GM23338 (cell line): ENCODE measurements around the gene CD1E. TPM values are rescaled to one million over a fixed set of nuclear protein-coding genes. Genes with fewer than 3 reads are reported as not detected.

Experiments used
- ATAC-seq: fragments of 200-7000 bp; cut with Tn5 transposase; 3 replicates; pipeline ENCODE4 v1.9.1; 2020
- DNase-seq: peaks from one replicate; pipeline ENCODE4 v3.0.0-alpha.2; 2015; ENCODE audit warnings: low spot score
- H2AFZ ChIP-seq: fragments of 200-600 bp; sonication (generic); 2 replicates; pipeline ENCODE4 v1.8.0; 2016; ENCODE audit warnings: antibody characterized with exemption, mild to moderate bottlenecking, moderate library complexity
- H3F3A ChIP-seq: fragments of 200-600 bp; sonication (generic); replicated peaks from 2 replicates; pipeline ENCODE4 v1.8.0; 2017; ENCODE audit warnings: antibody characterized with exemption, mixed run types, low read depth
- H3K27ac ChIP-seq: fragments of 200-600 bp; sonication (generic); 2 replicates; pipeline ENCODE4 v1.6.1; 2016; ENCODE audit warnings: low read depth
- H3K27me3 ChIP-seq: fragments of 200-600 bp; sonication (generic); 2 replicates; pipeline ENCODE4 v1.8.0; 2016; ENCODE audit warnings: mild to moderate bottlenecking, mixed run types, moderate library complexity; ENCODE audit not compliant: insufficient read depth
- H3K36me3 ChIP-seq: fragments of 200-600 bp; sonication (generic); 2 replicates; pipeline ENCODE4 v1.8.0; 2016; ENCODE audit warnings: mild to moderate bottlenecking; ENCODE audit not compliant: insufficient read depth
- H3K4me1 ChIP-seq: fragments of 200-600 bp; sonication (generic); 2 replicates; pipeline ENCODE4 v1.8.0; 2016; ENCODE audit warnings: mild to moderate bottlenecking, moderate library complexity; ENCODE audit not compliant: insufficient read depth
- H3K4me2 ChIP-seq: fragments of 200-600 bp; sonication (generic); 2 replicates; pipeline ENCODE4 v1.7.1; 2017; ENCODE audit warnings: mixed run types
- H3K4me3 ChIP-seq: fragments of 200-600 bp; sonication (generic); 2 replicates; pipeline ENCODE4 v1.6.1; 2016; ENCODE audit warnings: mixed run types
- H3K79me2 ChIP-seq: fragments of 200-600 bp; sonication (generic); replicated peaks from 2 replicates; pipeline ENCODE4 v1.8.0; 2017; ENCODE audit warnings: mild to moderate bottlenecking; ENCODE audit not compliant: insufficient read depth
- H3K9me2 ChIP-seq: fragments of 200-600 bp; sonication (generic); 2 replicates; pipeline ENCODE4 v1.8.0; 2017; ENCODE audit not compliant: insufficient read depth
- H4K20me1 ChIP-seq: fragments of 200-600 bp; sonication (generic); replicated peaks from 2 replicates; pipeline ENCODE4 v1.8.0; 2017; ENCODE audit warnings: mild to moderate bottlenecking; ENCODE audit not compliant: insufficient read depth
- H3K27ac Mint-ChIP-seq: 2 replicates; pipeline ENCODE4 v1.8.0; 2020; ENCODE audit warnings: inconsistent platforms, mild to moderate bottlenecking, moderate library complexity, mixed read lengths
- H3K27me3 Mint-ChIP-seq: 3 replicates; pipeline ENCODE4 v1.8.0; 2022; ENCODE audit warnings: low read depth, mild to moderate bottlenecking, moderate library complexity, mixed read lengths, inconsistent platforms; ENCODE audit not compliant: insufficient read depth, poor library complexity
- H3K36me3 Mint-ChIP-seq: 3 replicates; pipeline ENCODE4 v1.8.0; 2021; ENCODE audit warnings: low read depth, mild to moderate bottlenecking, inconsistent platforms, moderate library complexity, mixed read lengths
- H3K4me1 Mint-ChIP-seq: 3 replicates; pipeline ENCODE4 v1.8.0; 2020; ENCODE audit warnings: mild to moderate bottlenecking, inconsistent platforms, mixed read lengths
- H3K4me3 Mint-ChIP-seq: 3 replicates; pipeline ENCODE4 v1.8.0; 2021; ENCODE audit warnings: moderate library complexity, mild to moderate bottlenecking, inconsistent platforms, mixed read lengths
- H3K9me3 Mint-ChIP-seq: 3 replicates; pipeline ENCODE4 v1.8.0; 2020; ENCODE audit warnings: moderate library complexity, mild to moderate bottlenecking, inconsistent platforms, mixed read lengths
- CREB1 ChIP-seq: fragments of 250-450 bp; sonication (Bioruptor Pico); IDR thresholded peaks from 2 replicates; pipeline ENCODE4 v1.5.0; 2020; ENCODE audit warnings: low read depth, mild to moderate bottlenecking, moderate library complexity
- CTCF ChIP-seq, 2 experiments: fragments of 200-600 bp in 1 of 2; sonication (generic) in 1 of 2; conservative IDR thresholded peaks; 2 replicates each; pipeline versions ENCODE4 v1.5.1 to v1.6.1; 2016 to 2017; ENCODE audit warnings: antibody characterized with exemption in 2 of 2, low read depth in 2 of 2, mild to moderate bottlenecking in 2 of 2, moderate library complexity in 1 of 2
- ETS1 ChIP-seq: IDR thresholded peaks from 2 replicates; pipeline ENCODE4 v1.6.1; 2016; ENCODE audit warnings: antibody characterized with exemption
- EZH2 ChIP-seq: fragments of 200-600 bp; sonication (generic); IDR thresholded peaks from one replicate; pipeline ENCODE4 v1.8.0; 2017; ENCODE audit warnings: antibody characterized with exemption, mild to moderate bottlenecking, low read depth; ENCODE audit not compliant: unreplicated experiment
- EZH2phosphoT487 ChIP-seq: fragments of 200-600 bp; sonication (generic); IDR thresholded peaks from one replicate; pipeline ENCODE4 v1.8.1; 2018; ENCODE audit warnings: antibody characterized with exemption; ENCODE audit not compliant: unreplicated experiment
- JUNB ChIP-seq: IDR thresholded peaks from one replicate; pipeline ENCODE4 v1.6.1; 2016; ENCODE audit warnings: antibody characterized with exemption; ENCODE audit not compliant: unreplicated experiment
- NANOG ChIP-seq: IDR thresholded peaks from 2 replicates; pipeline ENCODE4 v1.6.1; 2016; ENCODE audit warnings: antibody characterized with exemption, borderline replicate concordance
- POLR2AphosphoS5 ChIP-seq: IDR thresholded peaks from 2 replicates; pipeline ENCODE4 v1.6.1; 2016; ENCODE audit warnings: antibody characterized with exemption, low read depth
- STAT1 ChIP-seq: IDR thresholded peaks from one replicate; pipeline ENCODE4 v1.6.1; 2016; ENCODE audit warnings: antibody characterized with exemption; ENCODE audit not compliant: unreplicated experiment
- ZNF114 ChIP-seq: fragments of 250-450 bp; sonication (Bioruptor Pico); IDR thresholded peaks from 2 replicates; pipeline ENCODE4 v1.5.0; 2020; ENCODE audit warnings: mild to moderate bottlenecking, moderate library complexity
- ZNF331 ChIP-seq: fragments of 250-450 bp; sonication (Bioruptor Pico); IDR thresholded peaks from 2 replicates; pipeline ENCODE4 v1.5.0; 2020; ENCODE audit warnings: low read depth, mild to moderate bottlenecking, moderate library complexity
- polyA plus RNA-seq: library from polyadenylated mRNA; unstranded; fragments of >200 nt; fragmentation: Nextera tagmentation; extraction: Ambion mirVana; gene quantifications from 2 replicates; pipeline ENCODE4 v1.2.1, GENCODE V29; 2016
- total RNA-seq: library from RNA; depleted of rRNA; stranded (reverse); fragments of >200 nt; shearing (Covaris generic); gene quantifications from 2 replicates; pipeline ENCODE4 v1.2.3, GENCODE V29; 2014
- TF ChIP-seq, protein P1 (sequence below): IDR thresholded peaks from one replicate; pipeline ENCODE4 v1.6.1; 2018; ENCODE audit warnings: antibody characterized with exemption; ENCODE audit not compliant: unreplicated experiment

CD1E gene
- total and polyA plus RNA-seq, 2 experiments from 2014 or later, result not detected

GRCh38 chr1:158324395-158324794 lies 29.3 kb upstream of the CD1E start:
- H4K20me1 ChIP-seq, result no peaks in the 10 kb centered on the region
- H3K4me3 ChIP-seq, result no peak overlapping the region
- H3K9me2 ChIP-seq, result no peaks in the 10 kb centered on the region
- no peaks in the 10 kb centered on the region for H3F3A ChIP-seq
- H3K4me1 Mint-ChIP-seq, result no peaks in the 10 kb centered on the region; the same call in 2 of the 3 replicates
- no peak overlapping the region for H3K27ac ChIP-seq
- no peak for ATAC-seq
- H3K36me3 ChIP-seq, result no peaks in the 10 kb centered on the region
- no peak for DNase-seq
- H3K4me1 ChIP-seq, result no peaks in the 10 kb centered on the region
- no peak overlapping the region for H3K4me3 Mint-ChIP-seq
- H3K4me2 ChIP-seq, result no peak overlapping the region
- no peaks in the 10 kb centered on the region for H3K79me2 ChIP-seq
- H3K9me3 Mint-ChIP-seq, result peaks cover 4% of the 10 kb centered on the region
- peaks cover 4% of the 10 kb centered on the region; the same call in 2 of the 3 replicates for H3K36me3 Mint-ChIP-seq
- no peak overlapping the region for H2AFZ ChIP-seq
- TF ChIP-seq ZNF331 (no peak), NANOG (no peak), EZH2 (no peak), CTCF (conservative IDR thresholded peaks at IDR 0.05; ENCODE audit: low read depth in 2 of 2) (no peak), CREB1 (no peak), POLR2AphosphoS5 (no peak)
- H3K27me3 Mint-ChIP-seq, result no peaks in the 10 kb centered on the region
- H3K27me3 ChIP-seq, result no peaks in the 10 kb centered on the region
- no peak overlapping the region for H3K27ac Mint-ChIP-seq

DNA sequence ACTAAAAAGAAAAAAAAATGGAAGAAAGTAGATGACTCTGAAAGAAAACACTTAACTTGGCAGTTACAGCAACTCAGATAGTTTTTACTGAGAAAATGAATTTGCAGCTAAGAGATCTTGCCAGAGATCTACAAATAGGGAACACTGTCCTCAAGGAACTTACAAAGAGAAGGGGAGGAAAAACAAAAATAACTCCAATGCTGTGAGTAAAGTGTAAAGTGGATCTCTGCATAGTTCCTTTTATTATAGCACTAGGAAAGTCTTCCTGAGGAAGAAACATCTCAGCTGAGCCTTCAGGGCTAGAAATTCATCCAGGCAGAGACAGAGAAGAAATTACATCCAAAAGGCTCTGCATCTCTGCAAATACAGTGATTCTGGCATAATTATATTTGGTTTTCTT lies 26.2 kb upstream of the CD1E start:
- H3K79me2 ChIP-seq, result no peaks in the 10 kb centered on the region
- no peak overlapping the region for H3K27ac ChIP-seq
- no peaks in the 10 kb centered on the region for H3K36me3 ChIP-seq
- DNase-seq (no peak), ATAC-seq (no peak)
- H3K27ac Mint-ChIP-seq, result no peak overlapping the region
- H3K4me1 Mint-ChIP-seq, result no peaks in the 10 kb centered on the region
- H3K9me3 Mint-ChIP-seq, result no peaks in the 10 kb centered on the region
- no peak overlapping the region for H3K4me3 ChIP-seq
- no peaks in the 10 kb centered on the region; the same call in 1 of the 2 replicates for H4K20me1 ChIP-seq
- no peaks in the 10 kb centered on the region for H3K27me3 ChIP-seq
- TF ChIP-seq ETS1 (no peak), STAT1 (no peak), NANOG (no peak)
- H3K4me1 ChIP-seq, result no peaks in the 10 kb centered on the region
- no peaks in the 10 kb centered on the region for H3K9me2 ChIP-seq
- H3K4me3 Mint-ChIP-seq, result no peak overlapping the region
- no peaks in the 10 kb centered on the region for H3K27me3 Mint-ChIP-seq
- no peak overlapping the region for H3K4me2 ChIP-seq
- H3K36me3 Mint-ChIP-seq, result no peaks in the 10 kb centered on the region
- H3F3A ChIP-seq, result no peaks in the 10 kb centered on the region
- no peak overlapping the region for H2AFZ ChIP-seq

GRCh38 chr1:158328426-158328825 lies 25.3 kb upstream of the CD1E start:
- H3K36me3 Mint-ChIP-seq, result no peaks in the 10 kb centered on the region
- H3K4me3 ChIP-seq, result no peak overlapping the region
- no peak overlapping the region for H2AFZ ChIP-seq
- H3K27ac Mint-ChIP-seq, result no peak overlapping the region
- no peaks in the 10 kb centered on the region for H3K79me2 ChIP-seq
- no peaks in the 10 kb centered on the region for H3K9me2 ChIP-seq
- H3F3A ChIP-seq, result no peaks in the 10 kb centered on the region
- no peak overlapping the region for H3K4me2 ChIP-seq
- H4K20me1 ChIP-seq, result no peaks in the 10 kb centered on the region; the same call in 1 of the 2 replicates
- no peaks in the 10 kb centered on the region for H3K27me3 ChIP-seq
- DNase-seq, result no peak
- no peak for ATAC-seq
- H3K4me1 ChIP-seq, result no peaks in the 10 kb centered on the region
- H3K4me3 Mint-ChIP-seq, result no peak overlapping the region
- H3K27me3 Mint-ChIP-seq, result no peaks in the 10 kb centered on the region
- H3K27ac ChIP-seq, result no peak overlapping the region
- H3K4me1 Mint-ChIP-seq, result no peaks in the 10 kb centered on the region
- no peaks in the 10 kb centered on the region for H3K9me3 Mint-ChIP-seq
- no peaks in the 10 kb centered on the region for H3K36me3 ChIP-seq
- TF ChIP-seq ZNF114 (no peak), EZH2phosphoT487 (no peak), CTCF (conservative IDR thresholded peaks at IDR 0.05; ENCODE audit: low read depth in 2 of 2) (no peak), JUNB (no peak), POLR2AphosphoS5 (no peak), EZH2 (no peak), CREB1 (no peak), ZNF331 (no peak)
- TF ChIP-seq, protein P1, sequence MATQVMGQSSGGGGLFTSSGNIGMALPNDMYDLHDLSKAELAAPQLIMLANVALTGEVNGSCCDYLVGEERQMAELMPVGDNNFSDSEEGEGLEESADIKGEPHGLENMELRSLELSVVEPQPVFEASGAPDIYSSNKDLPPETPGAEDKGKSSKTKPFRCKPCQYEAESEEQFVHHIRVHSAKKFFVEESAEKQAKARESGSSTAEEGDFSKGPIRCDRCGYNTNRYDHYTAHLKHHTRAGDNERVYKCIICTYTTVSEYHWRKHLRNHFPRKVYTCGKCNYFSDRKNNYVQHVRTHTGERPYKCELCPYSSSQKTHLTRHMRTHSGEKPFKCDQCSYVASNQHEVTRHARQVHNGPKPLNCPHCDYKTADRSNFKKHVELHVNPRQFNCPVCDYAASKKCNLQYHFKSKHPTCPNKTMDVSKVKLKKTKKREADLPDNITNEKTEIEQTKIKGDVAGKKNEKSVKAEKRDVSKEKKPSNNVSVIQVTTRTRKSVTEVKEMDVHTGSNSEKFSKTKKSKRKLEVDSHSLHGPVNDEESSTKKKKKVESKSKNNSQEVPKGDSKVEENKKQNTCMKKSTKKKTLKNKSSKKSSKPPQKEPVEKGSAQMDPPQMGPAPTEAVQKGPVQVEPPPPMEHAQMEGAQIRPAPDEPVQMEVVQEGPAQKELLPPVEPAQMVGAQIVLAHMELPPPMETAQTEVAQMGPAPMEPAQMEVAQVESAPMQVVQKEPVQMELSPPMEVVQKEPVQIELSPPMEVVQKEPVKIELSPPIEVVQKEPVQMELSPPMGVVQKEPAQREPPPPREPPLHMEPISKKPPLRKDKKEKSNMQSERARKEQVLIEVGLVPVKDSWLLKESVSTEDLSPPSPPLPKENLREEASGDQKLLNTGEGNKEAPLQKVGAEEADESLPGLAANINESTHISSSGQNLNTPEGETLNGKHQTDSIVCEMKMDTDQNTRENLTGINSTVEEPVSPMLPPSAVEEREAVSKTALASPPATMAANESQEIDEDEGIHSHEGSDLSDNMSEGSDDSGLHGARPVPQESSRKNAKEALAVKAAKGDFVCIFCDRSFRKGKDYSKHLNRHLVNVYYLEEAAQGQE, result no peak
